Measurements from ENCODE around the gene WDR31.

Gene WDR31

DNA sequence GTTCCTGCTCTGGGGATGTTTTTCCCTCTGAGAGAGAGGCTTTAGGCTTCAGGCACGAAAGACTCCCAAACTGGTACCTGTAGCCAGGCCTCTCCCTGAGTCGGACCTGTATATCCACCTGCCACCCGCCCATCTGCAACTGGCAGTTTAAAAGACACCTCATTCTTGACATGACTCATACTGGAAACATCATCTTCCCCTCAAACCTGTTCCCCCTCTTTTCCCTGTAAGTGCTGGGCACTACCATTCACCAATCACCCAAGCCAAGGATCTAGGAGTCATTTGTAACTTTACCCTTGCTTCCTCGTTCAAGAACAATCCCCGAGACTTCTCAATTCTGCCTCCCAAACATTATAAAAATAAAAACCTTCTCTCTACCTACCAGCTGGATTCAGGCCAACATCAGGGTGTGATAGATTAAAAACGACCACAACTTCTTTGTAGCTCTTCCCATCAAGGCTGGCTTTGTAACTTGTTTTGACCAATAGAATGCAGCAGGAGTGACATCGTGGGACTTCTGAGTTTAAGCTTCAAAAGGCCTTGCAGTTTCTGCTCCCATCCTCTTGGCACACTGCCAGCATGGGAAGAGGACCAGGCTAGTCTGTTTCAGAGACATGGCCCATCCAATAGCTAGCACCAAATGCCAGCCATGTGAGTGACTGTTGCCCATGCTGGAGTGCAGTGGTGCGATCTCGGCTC lies 1.8 kb upstream of the WDR31 start:
- DNase-seq (ENCODE audit: low read depth): no peak

DNA sequence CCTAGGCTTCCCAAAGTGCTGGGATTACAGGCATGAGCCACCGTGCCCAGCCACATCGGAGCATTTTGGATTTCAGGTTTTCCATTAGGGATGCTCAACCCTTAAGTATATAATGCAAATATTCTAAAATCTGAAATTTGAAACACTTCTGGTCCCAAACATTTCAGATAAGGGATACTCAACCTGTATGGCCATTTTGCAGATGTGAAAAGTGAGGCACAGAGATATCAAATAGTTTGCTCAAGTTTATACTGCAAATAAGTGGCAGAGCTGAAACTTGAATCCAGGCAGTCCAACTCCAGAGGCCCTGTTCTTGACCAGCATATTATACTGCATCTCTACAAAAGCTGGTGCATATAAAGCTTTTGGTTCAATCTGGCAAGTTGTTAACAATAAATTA lies 2.4 kb downstream of the WDR31 start:
- no peak for DNase-seq (ENCODE audit: low read depth)

DNA sequence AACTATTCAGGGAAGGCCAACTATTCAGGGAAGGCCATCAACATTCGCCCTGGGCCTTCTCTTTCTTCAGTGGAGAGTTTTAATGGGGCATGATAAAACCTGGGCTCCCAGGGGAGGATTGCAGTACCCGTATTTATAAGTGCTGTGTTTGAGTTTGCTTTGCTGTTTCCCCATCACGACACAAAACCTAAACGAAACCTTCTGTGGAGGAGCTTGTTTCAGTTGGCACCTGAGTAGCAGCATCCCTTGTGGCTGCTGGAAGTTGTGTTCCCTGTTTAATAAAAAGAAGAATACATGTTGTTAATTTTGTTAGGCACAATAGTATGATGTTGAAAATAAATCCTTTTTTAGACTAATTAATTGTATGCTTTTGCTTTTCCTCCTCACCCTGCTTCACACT lies 8.3 kb downstream of the WDR31 start:
- no peak for DNase-seq (ENCODE audit: low read depth)

DNA sequence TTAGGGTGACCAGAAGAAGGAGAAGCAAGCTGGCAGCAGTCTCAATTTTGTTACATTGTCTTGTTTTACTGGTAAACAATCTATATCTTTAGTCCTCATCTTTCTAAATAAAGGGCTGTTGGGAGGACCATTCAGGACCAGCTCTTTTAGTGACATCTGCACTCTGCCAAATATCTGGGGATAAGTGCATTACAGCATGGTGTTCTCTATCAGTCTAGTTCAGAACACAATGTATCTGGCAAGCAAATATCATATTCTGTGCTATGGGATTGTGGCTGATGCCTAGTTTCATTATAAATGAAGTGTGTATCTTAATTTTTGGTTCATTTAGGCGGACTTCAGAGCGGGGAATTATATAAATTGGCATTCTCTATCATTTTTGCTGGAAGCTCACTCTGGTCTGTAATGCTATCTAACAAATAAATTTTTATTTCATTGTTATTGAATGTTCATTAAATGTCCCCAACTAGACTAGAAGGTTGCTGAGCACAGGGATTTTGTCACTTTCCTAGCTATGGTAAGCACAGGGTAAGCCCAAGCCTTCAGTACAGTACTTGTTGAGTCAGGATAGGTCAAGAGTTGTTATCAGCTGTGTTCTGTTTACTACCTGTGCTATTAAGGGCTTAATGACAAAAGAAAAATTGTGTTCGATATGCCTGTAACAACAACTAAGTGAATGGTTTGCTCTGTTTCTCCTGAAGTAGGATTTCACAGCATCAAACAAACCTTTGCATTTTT lies 11.9 kb downstream of the WDR31 start:
- DNase-seq (ENCODE audit: low read depth): no peak

DNA sequence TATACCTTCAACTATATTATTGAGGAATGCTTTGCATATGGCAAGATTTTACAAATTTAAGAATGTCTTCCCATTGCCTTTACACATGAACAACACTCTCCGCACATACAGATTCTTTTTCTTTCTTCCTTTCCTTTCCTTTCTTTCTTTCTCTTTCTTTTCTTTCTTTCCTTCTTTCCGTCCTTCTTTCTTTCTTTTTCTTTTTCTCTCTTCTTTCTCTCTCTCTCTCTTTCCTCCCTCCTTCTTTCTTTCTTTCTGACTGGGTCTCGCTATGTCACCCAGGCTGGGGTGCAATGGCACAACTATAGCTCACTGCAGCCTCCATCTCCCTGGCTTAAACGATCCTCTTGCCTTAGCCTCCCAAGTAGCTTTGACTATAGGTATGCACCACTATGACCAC lies 13.8 kb downstream of the WDR31 start:
- DNase-seq (ENCODE audit: low read depth): no peak

DNA sequence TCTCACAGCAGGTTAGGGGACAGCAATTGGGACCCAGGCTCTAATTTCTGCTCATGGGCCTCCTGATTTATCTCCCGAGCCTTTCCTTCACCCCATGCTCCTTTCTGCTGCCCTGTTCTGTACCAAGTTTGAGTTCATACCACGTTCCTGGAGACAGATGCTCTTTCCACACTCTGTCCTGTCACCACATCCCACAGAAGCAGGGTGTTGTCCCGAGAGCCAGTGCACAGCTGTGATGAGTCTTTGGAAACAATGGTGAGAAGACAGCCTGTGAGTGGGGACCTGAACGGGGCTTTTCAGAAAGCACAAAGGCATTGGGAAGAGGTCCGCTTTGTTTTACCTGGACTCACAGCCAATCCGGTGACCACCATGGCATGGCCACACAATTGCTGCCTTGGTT lies 17.4 kb downstream of the WDR31 start:
- no peak for DNase-seq (ENCODE audit: low read depth)

DNA sequence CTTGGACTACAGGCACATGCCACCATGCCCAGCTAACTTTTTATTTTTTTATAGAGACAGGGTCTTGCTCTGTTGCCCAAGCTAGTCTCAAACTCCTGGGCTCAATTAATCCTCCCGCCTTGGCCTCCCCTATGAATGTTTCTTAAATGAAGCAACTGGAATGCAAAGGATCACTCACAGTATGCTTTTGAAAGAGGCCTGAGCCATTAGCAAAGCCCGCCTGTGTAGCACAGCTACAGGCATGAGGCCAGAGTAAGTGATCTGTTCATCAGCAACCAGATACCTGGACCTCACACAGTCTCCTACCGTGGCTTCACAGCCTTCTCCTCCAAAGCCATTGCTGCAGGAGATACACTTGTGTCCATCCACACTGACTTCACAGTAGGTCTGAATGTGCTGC lies 20.0 kb downstream of the WDR31 start:
- DNase-seq (ENCODE audit: low read depth): no peak

DNA sequence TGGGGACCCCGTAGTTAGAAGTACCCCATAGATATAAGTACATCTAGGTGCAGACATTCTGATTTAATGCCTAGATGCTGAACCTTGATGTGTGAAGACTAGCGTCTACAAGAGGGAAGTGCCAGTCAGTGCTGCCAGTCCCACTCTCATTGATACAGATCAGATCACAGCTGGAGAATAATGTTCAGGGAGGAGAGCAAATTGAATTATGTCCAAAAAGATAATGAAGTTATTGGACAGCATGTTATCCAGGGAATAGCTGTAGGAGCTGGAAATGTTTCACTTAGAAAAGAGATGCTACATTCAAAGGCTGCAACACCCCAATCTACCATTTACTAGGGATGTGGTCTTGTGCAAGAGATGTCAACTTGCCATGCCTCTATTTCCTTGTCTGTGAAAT lies 21.0 kb downstream of the WDR31 start:
- no peak for DNase-seq (ENCODE audit: low read depth)

DNA sequence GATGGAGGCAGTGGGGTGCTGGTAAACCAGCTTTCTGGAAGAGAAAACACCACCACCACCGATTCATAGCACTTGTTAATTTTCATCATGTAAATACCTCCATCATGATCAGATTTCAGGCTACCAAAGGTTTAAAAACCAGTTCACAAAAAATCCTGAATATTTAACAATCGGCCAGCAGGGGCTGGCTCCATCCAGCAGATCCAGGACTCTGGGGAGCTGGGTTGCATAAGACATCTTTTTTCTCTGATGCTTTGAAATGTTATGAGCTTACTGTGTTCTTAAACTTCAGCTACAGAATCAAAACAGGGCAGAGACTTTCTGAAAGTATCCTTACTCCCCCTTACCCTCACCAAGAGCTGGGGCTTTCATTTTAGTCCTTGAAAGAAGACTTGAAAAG lies 22.3 kb downstream of the WDR31 start:
- DNase-seq (ENCODE audit: low read depth): no peak

DNA sequence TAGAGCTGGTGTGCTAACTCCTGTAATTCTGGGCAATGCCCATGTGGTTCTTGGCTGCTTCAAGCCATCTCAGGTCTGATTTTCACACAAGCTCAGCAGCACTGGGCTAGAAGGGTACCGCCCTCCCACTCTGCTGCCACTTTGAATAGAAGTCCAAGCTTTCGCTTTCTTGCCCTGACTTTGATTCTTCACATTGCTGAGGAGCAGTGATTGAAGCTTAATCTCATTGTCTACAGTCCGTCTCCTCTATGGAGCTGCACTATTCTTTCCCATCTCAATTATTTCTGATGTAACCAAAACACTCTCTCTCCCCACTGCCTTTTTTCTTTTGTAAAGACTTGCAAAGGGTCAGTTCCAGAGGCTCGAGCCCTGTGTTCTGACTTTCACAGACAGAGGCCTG lies 24.0 kb downstream of the WDR31 start:
- no peak for DNase-seq (ENCODE audit: low read depth)

DNA sequence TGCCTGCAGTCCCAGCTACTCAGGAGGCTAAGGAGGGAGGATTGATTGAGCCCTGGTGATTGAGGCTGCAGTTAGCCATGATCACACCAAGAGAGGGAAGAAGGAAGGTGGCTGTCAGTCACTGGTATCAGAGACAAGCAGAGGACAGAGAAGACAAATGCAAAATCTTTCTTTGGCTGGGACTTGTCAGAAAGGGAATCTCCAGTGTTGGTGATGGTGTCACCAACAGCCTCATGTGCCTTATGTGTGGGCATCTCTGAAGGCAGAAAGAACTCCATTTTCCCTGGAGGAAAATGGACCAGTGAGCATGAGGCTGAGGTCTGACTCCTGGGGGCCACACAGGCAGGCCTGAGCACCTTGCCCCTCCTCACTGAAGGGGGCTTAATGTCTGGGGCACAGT lies 24.8 kb downstream of the WDR31 start:
- no peak for DNase-seq (ENCODE audit: low read depth)

DNA sequence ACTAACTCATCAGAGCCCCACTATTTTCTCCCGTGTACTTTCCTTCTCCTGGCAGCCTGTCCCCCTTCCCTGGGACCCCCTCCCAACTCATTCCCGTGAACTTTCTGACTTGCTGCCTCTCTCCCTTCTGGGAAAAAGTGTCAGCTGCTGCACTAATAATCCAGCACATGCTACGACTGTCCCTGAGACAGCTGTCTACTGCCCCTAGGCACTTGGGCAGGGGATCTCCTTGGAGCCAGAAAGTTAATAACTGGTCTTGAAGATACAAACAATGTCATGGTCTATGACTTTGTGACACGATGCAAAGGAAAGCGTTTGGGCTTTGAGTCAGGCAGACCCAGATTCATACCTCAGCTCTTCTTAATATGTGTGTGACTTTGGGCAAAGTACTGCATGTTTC lies 26.8 kb downstream of the WDR31 start:
- no peak for DNase-seq (ENCODE audit: low read depth)

DNA sequence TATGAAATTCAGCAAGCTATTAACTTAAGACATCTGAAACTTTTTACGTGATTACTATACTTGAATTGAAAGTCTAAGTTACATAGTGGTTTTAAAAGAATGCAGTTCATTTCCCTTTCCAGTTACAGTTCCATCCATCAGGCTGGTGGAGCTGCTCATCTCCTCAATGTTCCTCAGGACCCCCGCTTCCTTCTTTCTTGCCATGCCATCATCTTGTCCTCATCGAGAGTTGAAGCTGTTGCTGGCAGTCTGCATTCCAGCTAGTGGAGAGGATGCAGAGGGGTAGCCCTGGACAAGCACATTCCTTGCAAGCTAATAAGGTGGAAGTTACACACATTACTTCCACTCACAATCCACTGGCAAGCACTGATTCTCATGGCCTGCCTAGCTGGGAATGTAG lies 28.1 kb downstream of the WDR31 start:
- no peak for DNase-seq (ENCODE audit: low read depth)

DNA sequence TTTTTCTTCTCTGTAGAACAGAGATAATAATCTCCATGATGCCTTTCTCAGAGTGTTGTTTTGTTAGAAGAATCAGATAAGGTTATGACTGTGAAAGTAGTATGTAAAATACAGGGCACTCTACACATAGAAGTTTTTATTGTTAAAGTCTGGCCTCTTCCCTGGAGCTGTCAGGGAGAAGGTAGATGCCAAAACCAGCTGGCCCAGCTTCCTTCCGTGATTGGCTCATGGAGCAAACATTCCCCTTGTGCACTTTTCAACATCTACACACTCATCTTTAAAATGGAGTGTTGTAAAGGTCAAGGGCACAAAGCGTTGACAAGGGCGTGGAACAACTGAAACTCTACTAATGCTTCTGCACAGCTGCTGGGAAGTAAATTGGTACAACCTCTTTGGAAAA lies 29.5 kb downstream of the WDR31 start:
- no peak for DNase-seq (ENCODE audit: low read depth)

DNA sequence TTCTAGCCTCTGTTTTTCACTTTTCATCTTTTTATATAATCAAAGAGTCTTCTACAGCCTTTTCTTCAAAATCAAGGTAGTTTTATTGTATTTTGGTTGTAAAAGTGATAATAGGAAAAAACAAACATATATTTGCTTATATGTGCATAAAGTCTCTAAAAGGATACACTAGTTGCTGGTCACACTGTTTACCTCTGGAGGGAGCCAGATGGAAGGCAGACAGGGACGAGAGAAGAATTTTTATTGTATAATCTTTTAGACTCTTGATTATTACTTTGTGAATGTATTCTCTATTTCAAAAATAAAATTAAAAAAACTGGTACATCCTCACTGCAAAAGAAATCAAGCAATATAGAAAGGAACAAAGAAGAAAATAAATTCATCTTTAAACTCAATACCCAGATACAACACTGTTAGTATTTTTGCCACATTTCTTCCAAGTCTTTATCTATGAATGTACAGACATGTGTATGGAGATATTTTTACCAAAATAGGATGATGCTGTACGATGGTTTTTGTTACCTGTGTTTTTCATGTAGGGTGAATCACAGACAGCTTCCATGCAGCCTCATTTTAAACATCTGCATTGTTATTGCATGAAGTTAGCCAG lies 30.8 kb downstream of the WDR31 start:
- DNase-seq (ENCODE audit: low read depth): peak; percentile 24

DNA sequence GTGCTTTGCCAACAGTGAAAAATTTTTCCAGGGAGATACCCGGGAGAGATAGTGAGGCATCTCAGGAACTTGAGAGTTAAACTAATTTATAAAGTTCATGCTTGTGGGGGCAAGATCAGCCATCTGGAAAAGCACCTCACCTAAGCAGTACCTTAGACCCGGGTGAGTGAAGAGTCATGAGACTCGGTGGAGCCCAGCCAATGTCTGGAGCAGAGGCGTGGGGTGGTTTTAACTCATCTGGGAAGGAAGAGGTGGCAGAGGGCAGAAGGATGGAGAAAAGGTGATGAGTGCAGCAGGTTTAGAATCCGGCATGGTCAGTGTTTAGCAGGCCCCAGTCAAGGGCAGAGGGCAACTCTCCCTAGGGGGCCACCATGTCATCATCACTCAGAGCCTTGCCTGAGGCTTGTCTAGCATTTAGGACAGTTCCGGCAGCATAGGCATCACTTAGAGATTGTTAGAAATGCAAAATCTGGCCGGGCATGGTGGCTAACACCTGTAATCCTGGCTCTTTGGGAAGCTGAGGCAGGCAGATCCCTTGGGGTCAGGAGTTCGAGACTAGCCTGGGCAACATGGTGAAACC lies 32.6 kb downstream of the WDR31 start:
- DNase-seq (ENCODE audit: low read depth): no peak

DNA sequence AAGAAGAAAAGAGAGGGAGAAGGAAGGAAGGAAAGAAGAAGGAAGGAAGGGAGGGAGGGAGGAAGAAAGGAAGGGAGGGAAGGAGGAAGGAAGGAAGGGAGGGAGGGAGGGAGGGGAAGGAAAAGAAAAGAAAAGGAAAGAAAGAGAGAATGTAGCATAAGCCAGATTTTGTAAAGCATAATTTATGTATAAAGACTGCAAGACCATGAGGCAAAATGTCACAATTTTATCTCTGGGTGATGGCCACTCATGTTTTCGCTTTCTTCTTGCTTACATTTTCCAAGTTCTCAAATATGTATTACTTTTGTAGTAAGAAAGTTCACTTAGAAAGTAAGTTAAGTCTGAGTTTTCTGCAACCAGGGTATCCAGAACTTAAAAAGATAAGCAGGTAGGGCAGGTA lies 33.5 kb downstream of the WDR31 start:
- DNase-seq (ENCODE audit: low read depth): no peak

DNA sequence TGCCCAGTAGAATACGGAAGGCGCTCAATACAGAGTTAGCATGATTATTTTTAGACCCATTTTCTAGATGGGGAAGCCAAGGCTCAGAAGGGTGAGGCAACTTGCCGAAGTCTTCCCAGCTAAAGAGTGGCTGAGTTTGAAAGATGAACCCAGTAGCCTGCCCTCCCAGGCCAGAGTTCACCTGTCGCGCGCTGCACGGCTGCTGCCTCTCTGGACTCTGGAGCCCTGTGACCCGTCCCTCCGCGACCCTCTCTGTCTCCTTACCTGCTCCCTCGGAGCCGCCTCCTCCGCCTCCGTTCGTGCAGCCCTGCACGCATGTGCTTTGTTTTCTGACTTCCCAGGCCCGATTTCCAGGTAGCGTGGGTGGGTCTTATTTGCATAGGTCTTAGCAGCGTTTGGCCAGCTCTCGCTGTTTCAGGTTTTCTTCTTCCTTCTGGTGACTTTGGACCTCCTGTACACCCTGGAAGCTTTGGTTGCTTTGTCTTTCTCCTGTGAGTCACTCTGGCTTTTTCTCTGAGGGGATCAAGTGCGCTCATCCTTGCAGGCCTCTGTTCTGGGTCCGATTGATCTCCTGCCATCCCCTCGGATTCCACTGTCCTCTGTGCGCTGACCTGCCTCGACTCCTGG lies 37.2 kb downstream of the WDR31 start, which contains the start of gene RNF183:
Gene RNF183 (minus strand): TSS at position 585 of the 627 bp plus-strand sequence. CDS start 5,192 bp downstream, outside the sequence.
- no peak for DNase-seq (ENCODE audit: low read depth)

DNA sequence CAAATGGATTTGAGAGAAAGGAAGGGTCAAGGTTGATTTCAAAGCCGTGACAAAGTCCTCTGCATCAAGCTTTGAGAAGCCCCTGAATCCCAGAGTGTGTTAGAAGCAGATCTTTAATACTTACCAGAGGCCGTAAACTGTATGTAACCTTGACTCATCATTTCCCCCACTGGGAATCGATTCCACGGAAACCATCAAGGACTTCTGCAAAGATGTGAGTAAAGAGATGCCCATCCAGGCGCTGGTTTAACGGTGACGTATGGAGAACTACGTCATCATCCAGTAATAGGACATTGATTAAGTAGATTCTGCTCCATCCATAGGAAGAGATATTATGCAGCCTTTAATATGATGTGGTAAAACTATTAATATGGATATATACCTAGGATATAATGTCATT lies 38.5 kb downstream of the WDR31 start:
- DNase-seq (ENCODE audit: low read depth): no peak

DNA sequence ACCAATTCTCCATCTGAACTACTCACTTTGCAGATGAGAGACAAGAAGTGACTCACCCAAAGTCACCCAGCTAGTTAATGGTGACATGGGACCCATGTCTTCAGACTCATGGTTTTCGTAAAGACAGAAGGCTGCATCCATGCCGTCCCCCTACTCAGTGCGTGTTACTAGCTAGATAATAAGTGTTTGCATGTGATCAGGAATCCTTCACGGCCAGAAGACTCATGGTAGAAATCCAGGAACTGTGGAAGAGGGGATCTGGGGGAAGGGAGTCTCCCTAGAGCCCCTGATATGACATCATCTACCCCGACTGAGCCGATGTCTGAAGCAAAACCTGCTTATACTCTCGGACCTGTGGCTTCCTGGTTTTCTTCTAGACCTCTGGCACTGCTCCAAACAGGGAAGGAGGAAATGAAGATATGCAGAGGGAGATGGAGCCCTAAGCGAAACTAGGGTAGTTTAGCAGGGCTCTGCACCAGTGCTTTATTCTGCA lies 40.2 kb downstream of the WDR31 start:
- no peak for DNase-seq (ENCODE audit: low read depth)

DNA sequence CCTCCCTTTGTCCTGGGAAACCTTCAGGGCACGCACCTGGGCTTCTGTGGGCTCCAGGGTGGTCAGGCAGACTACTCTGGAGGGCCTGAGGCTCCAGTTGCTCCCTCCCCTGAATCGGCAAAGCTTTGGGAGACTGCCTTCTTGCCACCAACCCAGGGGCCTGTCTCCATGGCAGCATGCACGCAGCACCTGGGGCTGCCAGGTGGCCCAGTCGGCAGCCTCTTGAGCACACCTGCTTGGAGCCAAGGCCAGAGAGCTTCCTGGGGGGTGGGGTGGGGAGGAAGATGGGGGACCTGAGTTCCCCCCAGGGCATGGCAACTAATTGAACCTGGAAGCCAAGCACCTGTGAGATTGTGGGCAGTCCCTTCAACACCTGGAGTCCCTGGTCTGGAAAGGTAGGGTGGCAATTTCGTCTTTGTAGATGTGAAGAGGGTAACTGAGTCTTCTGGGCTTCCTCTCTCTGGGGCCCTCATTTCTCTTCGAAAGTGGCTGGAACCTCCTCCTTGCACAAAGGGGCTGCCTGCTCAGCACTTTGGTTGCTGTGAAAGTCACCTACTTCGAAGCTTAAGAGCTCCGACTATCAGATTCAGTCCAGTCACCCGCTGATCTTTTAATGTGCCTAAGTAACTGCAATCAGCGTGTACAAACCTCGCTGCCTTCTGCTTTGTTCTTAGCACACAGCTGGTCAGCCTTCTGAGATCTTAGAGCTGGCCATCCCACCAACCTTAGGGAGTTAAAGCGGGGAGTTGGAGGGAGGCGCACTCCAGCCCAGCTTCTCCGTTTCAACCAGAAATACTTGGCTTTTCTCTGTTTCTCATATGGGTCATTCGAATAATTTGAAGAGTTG lies 40.9 kb downstream of the WDR31 start:
- no peak for DNase-seq (ENCODE audit: low read depth)

Measured in non-pigmented ciliary epithelial cell (primary cell).